HG03175 (cell line): ENCODE data around the gene SLC6A18.
"Not testable (repeated sequence)": the region's sequence is repeated elsewhere in the genome, so short reads cannot be mapped to it uniquely, and the experiment has no call there.

Experiments used
- ATAC-seq: cut with Tn5 transposase; IDR thresholded peaks from one replicate; pipeline ENCODE4 v1.9.1; 2021; ENCODE audit warnings: mild to moderate bottlenecking, moderate library complexity; ENCODE audit not compliant: unreplicated experiment

SLC6A18 gene

DNA sequence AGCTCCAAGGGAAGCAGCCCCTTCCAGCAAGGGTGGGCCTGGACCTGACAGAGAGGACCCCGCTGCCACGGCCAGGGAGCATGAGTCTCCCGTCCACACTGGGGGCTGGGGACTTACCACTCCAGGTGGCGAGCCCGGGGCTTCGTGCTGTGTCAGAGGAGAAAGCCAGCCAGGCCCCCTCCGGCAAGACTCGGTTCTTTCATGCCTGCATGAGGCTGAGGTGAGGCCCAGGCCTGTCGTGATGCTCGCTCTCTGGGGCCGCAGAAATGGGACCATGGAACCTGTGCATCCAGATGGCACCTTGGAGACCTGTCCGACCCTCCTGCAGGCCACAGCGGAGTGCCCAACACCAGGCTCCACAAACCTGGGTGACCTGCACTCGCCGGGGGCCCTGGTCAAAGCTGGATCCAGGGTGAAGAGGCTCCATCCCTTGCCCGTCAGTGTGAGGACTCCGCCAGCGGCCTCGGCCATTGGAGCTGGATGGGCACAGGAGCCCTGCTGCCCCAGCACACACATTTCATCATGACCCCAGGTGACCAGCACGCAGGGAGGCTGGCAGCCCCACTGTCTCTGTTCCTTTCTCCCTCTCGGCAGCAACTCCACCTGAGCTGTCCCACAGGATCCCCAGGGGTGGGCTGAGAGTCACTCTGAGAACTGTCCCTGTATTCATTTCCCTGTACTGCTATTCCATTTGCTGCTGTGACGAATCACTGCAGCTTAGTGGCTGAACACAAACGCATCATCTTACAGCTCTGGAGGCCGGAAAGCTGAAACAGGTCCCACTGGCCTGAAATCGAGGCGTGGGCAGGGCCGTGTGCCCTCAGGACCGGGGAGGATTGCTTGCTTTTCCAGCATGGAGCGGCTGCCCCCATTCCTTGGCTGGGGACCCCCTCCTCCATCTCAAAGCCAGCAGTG, 24.4 kb downstream of the SLC6A18 start:
- no peak for ATAC-seq

DNA sequence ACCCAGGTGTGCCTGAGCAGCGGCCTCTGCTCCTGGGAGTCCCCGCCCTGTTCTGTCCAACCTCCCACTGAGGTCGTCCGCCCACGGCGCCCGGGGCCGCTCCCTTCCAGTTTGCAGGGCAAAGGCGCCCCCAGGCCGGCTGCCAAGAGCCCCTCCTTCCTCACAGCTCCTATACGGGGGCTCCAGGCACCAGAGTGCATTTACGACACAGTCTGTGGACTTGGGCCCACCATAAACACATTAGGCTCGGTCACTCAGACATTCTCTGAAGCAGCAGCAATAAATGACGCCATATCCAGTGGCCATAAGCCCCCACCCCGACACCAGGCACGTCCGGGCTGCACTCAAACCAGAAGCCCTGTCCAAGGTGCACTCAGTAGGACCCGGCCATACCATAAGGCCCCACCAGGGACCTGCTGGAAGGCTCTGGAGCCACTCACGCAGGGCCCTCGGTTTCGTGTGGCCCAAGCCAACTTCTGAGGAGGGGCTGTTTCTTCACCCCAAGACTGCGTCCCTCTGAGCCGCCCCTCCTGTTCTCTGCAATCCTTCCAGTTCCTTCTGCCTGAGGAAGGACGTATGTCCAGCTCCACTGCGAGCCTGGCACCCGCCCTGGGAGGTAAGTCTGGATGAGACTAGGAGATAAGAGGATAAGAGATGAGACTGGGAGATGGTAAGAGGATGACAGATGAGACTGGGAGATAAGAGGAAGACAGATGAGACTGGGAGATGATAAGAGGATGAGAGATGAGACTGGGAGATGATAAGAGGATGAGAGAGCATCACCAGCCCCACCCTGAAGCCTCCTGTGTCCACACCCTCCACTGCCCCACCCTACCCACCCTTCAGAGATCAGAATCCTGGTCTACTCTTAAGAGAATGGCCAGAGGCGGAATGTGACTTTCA, 26.7 kb downstream of the SLC6A18 start:
- ATAC-seq, result no peak

DNA sequence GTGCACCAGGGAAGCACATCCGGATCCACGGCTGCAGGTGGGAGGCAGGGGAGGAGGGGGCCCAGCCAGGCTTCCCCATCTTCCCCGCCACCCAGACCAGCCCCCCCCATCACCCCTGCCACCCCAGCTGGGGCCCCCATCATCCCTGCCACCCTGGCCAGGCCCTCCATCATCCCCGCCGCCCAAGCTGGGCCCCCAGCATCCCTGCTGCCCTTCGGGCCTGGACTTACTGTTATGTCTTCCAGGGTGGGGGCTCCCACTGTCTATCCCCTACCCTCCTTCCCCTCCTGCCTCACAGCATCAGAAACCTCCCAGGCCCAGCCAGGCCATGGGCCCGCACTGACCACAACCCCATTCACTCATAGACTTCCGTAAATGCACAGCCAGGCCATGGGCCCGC, 27.5 kb downstream of the SLC6A18 start:
- ATAC-seq, result no peak

DNA sequence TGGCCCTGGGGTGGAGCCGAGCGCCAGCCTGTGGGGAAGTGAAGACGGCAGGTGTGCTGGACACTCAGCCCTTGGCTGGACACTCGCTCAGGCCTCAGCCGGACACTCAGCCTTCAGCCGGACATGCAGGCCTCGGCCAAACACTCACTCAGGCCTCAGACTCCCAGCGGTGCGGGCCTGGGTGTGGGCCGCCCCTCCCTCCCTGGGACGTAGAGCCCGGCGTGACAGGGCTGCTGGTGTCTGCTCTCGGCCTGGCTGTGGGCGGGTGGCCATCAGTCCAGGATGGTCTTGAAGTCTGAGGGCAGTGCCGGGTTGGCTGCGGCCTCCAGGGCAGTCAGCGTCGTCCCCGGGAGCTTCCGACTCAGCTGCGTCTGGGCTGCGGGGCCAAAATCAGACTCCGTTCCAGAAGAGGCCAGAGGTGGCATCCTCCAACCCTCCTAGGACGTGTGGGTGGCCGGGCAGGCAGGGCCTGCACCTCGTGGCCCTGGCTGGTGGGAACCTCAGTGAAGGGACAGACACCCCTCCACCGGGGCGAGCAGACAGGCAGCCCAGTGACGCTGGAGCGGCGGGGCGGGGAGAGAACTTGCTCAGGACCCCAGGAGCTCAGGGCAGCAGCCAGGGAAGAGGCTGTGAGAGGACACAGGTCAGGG, 28.4 kb downstream of the SLC6A18 start:
- ATAC-seq, result no peak

DNA sequence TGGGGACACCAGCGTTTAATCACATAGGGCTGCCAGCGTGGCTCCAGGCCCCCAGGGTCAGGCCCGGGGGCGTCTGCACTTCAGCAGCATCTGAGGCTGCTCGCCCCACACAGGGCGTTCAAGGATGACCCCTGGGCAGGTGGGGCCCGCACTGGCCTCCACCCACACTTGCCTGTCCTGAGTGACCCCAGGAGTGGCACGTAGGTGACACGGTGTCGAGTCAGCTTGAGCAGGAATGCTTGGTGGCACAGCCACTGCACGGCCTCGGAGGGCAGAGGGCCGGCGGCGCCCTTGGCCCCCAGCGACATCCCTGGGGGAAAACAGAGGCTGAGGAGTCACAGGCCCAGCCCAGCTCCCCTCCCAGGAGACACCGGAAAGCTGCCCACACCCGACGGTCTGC, 29.0 kb downstream of the SLC6A18 start:
- ATAC-seq, result no peak

DNA sequence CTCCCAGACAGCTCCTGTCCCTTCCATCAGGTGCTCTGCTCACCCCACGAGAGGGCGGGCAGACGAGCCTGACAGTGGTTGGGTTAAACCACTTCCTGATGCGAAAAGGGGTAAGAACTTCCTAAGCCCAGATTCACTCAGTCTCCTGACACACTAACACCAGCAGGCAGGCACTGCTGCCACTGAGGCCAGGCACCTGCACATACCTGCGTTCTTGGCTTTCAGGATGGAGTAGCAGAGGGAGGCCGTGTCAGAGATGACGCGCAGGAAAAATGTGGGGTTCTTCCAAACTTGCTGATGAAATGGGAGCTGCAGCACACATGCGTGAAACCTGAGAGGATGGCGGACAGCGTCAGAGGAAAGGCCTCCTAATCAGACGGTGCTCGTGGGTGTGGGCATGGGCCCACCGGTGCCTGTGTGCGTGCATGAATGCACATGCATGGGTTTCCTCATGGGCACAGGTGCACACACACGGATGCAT, 29.9 kb downstream of the SLC6A18 start:
- no peak for ATAC-seq

DNA sequence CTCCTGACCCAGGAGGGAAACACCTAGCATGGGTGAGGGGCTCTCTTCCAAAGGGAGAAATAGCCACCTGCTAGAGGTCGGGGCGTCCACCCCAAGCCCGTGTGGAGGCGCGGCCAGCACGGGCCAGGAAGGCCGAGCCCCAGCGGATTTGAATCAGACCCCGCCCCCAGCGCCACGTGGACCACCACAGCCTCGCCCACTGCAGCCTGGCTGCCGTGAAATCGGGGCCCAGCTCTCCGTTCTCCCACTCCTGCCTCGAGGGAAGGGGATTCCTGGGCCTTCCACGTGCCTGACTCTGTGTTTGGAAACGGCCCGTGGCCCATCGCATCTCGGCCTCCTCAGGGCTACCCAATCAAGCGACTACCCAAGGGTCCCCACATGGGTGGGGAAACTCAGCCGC, 31.6 kb downstream of the SLC6A18 start:
- no peak for ATAC-seq

DNA sequence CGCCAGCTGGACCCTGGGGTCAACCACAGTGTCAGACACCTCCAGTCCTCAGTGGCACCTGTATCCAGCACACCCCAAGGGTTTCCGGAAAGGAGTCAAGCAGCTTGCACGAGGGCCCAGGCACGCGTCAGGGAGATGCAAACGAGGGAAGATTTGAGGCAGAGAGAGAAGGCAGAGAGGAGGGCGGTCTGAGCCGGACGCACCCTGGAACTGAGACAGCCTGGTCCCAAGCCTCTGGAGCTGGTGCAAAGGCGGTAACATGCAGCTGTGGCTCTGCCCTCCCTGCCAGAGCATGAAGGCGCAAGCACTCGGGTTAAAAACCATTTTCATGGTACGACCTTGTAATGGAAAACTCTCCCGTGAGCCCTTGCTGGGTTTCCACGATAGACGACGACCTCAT, 32.2 kb downstream of the SLC6A18 start:
- ATAC-seq, result no peak

DNA sequence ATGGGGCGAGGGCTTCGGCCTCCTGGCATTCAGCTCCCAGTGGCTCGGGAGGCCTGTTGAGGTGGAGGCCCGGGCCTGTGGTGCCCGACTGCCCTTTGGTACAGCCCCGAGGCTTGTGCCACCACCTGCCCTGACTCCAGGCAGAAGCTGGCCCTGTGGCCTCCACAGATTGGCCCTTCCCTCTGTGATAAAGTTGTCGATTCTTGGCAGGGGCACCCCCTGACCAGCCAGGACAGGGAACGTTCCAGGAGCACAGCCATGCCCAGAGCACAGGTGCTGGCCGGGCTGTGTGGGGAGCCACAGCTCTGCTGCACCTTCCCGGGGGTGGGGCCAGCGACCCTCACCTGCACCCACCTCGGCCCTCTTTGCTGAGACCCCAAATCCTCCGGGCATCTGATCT, 32.7 kb downstream of the SLC6A18 start:
- ATAC-seq, result no peak

DNA sequence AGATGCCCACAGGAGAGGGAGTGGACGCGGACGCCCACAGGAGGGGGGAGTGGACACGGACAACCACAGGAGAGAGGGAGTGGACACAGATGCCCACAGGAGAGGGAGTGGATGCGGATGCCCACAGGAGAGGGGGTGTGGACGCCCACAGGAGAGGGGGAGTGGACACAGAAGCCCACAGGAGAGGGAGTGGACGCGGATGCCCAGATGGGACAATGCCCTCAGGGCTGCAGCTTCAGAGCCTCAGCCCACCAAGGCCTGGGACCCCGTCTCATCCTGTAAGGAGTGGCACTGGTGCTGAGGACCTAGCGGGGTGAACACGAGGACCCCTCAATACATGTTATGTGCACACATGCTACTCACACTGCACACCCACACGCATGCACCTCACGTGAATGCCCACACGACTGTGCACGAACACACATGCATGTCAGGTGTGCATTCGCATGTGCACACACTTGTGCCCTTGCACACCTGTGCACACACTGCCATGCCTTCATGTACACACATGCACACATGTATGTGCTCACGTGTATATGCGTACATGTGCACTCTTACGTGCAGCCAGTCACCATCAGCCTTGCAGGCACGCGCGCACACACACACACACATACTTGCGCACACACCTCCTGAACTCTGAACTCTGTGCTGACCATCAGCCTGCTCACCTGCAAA, 34.8 kb downstream of the SLC6A18 start:
- no peak for ATAC-seq

DNA sequence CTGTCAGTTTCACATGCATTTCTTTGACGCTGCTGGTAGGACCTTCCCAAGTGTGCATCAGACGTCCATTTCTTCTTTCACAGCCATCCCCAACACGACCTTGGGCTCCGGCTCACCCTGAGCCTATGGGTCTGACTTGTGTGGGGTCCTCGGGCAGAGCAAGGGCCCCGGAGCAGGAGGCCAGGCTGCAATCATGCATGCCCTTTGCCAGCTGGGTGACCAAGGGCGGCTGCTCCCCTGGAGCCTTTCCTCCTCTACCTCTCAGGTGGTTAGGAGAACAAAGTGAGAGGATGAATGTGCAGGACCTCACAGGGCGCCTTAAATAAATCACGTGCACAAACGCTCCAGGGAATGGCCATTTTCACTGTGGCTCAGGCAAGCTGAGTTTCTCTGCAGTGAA, 36.5 kb downstream of the SLC6A18 start:
- no peak for ATAC-seq

DNA sequence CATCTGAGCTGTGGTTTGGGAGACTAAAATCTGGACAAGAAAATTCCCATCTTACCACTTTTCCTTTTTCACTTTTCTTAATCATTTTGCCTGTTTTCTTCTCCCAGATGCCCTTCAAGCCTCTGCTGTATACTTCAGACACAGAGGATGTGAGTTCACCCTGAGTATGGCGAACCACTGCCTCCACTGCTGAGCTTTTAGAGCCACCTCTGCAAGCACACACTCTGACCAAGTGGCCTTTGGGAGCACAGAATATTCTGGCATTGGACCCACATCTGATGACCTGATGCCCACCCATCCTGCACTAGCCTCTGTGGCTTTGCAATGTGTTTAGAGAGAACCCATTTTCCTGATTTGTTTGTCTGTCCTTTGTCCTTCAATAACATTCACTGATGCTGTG, 37.2 kb downstream of the SLC6A18 start:
- no peak for ATAC-seq

DNA sequence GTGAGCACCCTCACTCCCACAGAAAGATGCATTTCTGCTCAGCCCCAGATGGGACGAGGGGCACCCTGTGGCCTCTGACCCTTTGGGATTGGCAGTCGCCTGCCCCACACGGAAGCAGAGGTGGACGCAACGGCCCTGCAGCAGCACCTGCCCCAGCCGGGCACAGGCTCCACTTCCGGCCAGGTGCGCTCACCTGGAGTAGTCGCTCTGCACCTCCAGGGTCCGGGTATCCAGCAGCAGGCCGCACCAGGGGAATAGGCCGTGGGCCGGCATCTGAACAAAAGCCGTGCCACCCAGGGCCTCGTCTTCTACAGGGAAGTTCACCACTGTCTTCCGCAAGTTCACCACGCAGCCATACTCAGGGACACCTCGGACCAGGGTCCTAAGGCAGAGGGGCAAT, 39.0 kb downstream of the SLC6A18 start:
- ATAC-seq, result no peak

DNA sequence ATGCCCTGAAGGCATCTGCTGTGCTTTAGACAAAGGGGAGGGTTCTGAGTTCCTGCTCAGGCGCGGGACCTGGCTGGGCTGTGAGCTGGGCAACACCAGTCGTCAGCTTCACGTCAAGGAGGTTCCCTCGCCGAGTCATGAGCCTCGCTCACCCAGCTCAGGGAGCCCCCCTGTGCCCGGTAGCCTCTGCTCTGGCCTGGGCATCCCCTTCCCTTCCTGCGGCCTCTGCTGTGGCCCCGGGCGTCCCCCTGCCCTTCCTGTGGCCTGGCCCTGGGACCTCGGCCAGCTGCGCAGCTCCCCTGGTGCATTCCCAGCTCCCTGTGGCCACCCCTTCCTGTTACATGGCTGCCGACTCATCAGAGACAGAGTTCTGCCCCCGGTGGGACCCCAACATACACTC, 39.8 kb downstream of the SLC6A18 start:
- ATAC-seq, result no peak

DNA sequence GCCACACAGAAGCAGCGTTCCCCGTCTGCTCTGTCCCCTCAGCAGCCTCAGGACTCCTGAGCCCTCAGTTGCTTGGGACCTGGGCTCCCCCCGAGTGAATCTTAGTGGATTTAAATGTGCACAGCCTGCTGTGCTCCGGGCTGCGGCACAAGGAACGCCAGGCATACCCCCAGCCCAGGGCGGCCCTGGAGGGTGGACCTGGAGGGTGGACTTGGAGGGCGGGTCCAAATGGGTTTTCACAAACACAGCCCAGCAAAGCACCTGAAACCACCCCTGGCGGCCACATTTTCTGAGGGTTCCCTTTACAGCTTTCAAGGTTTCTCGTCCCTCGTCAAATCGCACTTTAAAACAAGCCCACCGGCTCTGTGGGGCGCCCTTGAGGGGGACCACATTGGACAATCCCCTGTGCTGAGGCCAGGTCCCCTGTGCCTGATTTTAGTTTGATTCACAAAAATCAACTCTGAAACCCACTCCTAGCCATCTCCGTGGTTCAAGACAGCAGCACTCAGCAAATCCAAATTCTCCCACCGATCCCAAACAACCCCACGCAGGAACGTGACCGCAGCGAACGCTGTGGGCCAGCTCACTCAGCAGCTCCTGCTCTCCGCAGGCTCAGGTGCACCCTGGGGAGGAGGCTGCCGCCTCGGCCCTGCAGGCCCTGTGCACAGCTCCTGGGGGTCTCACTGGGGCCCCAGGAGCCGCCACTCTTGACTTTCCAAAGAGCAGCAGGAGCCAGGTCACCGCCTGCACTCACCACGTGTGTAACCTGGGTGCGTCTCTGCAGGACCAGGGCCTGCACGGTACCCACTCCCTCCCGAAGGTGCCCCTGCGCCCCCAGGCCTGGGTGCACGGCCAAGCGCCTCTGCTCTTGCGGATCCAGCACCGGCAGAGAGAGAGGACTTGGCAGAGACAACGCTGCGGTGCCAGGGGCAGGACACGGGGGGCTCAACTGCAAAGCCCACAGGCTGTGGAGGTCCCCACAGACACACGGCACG, 40.6 kb downstream of the SLC6A18 start:
- no peak for ATAC-seq

DNA sequence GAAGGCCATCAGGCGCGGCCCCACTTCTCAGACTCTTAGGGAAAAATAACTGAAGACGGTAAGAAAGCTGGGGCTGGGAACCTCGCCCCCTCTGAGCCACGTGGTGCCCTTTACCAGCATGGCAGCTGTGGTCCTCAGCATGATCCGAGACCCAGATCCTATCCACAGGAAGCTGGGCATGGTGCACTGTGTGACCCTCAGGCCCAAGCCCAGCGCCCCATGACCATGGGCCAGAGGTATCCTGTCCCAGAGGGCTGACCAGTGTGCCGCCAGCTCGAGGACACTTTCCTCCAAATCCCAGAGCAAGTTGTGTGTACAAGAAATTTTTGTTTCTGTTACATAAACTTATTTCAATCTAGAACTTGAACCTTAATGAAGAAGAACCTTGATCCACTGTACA, 41.6 kb downstream of the SLC6A18 start:
- ATAC-seq, result no peak

DNA sequence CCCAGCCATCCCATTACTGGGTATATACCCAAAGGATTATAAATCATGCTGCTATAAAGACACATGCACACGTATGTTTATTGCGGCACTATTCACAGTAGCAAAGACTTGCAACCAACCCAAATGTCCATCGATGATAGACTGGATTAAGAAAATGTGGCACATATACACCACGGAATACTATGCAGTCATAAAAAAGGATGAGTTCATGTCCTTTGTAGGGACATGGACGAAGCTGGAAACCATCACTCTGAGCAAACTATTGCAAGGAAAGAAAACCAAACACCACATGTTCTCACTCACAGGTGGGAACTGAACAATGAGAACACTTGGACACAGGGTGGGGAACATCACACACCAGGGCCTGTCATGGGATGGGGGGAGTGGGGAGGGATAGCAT, 42.3 kb downstream of the SLC6A18 start:
- ATAC-seq, result not testable (repeated sequence)

DNA sequence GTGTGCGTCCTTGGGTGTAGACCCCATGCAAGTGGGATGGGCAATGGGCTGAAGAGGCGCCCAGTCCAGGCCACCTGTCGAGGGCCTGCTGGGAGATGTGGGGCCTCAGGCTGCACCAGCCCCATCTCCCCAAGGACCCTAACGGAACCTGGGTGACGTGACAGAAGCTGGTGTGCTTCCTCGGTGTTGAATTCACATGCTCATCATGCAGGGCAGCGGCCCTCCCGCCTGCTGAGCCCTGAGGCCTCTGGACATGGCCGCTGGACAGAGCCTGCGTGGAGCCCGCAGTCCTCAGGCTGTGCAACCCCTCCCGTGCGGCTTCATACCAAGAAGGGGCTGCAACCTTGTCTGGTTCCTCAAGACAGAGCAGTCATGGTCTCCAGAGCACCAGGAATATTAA, 42.9 kb downstream of the SLC6A18 start:
- no peak for ATAC-seq

DNA sequence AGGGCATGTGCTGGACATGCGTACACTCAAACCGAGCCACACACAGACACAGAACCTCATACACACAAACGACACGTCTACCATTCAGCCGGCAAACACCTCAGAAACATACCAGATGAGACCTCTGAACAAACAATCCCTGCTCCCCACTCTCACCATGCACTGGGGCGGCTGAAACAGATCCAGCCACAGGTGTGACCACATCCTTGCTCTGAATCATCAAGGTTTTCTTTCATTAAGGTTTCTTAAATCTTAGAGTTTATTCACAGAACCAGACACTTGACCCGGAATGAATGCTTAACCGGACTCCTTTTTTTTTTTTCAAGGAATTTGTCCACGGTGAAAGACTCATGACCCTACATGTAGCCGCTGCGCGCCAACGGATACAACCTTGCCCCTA, 43.5 kb downstream of the SLC6A18 start:
- no peak for ATAC-seq

DNA sequence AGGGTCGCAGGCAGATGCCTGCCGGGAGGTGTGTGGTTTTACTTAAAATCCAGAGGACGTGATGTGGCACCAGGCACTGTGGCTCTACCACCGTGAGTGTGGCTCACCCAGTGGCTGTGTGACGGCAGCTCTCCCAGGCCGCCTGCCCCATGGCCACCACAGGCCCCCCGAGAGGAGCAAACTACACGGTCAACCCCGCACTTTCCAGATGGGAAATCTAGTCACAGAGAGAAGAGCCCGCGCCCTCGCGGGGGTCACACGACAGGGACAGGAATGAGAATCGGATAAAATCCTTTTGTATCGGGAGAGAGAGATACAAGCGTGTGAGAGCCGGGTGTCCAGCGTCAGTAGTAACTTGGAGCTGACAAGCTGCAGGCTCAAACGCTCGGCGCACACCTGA, 45.2 kb downstream of the SLC6A18 start:
- ATAC-seq, result no peak
